Nephron (organoid): Measurements from ENCODE around the gene ADCY1.

Experiments used
- H3K27ac Mint-ChIP-seq, 3 experiments: 2 replicates each; pipeline ENCODE4 v1.8.0; 2020; ENCODE audit warnings: mixed read lengths in 3 of 3, mild to moderate bottlenecking in 2 of 3, moderate library complexity in 1 of 3
- H3K27me3 Mint-ChIP-seq: 2 replicates; pipeline ENCODE4 v1.8.0; 2021; ENCODE audit warnings: low read depth, mild to moderate bottlenecking, moderate library complexity, mixed read lengths
- H3K36me3 Mint-ChIP-seq: 2 replicates; pipeline ENCODE4 v1.8.0; 2020; ENCODE audit warnings: low read depth, mixed read lengths
- H3K4me1 Mint-ChIP-seq: 2 replicates; pipeline ENCODE4 v1.8.0; 2020; ENCODE audit warnings: mixed read lengths
- H3K4me3 Mint-ChIP-seq, 3 experiments: 2 replicates each; pipeline ENCODE4 v1.8.0; 2020; ENCODE audit warnings: mild to moderate bottlenecking in 3 of 3, mixed read lengths in 3 of 3, moderate library complexity in 2 of 3
- H3K9me3 Mint-ChIP-seq: 2 replicates; pipeline ENCODE4 v1.8.0; 2020; ENCODE audit warnings: mixed read lengths
- TF ChIP-seq, protein P1 (sequence below), 3 experiments: fragments of 200-600 bp; sonication (generic); IDR thresholded peaks; one replicate each; pipeline ENCODE4 v1.5.0; 2021; ENCODE audit warnings: antibody characterized with exemption in 3 of 3; ENCODE audit not compliant: unreplicated experiment in 3 of 3

ADCY1 gene

DNA sequence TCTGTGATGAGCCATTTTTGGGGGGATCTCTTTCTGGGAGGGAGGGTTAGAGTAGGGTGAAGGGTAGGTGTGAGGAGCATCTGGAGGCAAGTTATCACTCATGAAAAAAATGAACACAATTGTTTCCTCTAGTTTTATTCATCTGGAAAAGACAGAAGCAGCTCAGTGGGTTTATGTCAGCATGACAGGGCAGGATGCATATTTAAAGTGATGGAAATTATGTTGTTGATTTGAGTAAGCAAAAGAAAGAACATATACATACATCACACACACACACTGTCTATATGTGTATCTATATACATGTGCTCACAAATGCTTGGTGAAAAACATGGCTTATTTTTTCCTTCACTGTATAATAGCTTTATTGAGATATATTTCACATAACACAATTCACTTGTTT is 114.2 kb downstream of the ADCY1 start:
- Mint-ChIP-seq H3K4me3 (no peak overlapping the region), H3K36me3 (no peaks in the 10 kb centered on the region), H3K9me3 (no peaks in the 10 kb centered on the region), H3K27ac (no peak overlapping the region), H3K4me1 (no peaks in the 10 kb centered on the region), H3K27me3 (no peaks in the 10 kb centered on the region)
- TF ChIP-seq, protein P1, sequence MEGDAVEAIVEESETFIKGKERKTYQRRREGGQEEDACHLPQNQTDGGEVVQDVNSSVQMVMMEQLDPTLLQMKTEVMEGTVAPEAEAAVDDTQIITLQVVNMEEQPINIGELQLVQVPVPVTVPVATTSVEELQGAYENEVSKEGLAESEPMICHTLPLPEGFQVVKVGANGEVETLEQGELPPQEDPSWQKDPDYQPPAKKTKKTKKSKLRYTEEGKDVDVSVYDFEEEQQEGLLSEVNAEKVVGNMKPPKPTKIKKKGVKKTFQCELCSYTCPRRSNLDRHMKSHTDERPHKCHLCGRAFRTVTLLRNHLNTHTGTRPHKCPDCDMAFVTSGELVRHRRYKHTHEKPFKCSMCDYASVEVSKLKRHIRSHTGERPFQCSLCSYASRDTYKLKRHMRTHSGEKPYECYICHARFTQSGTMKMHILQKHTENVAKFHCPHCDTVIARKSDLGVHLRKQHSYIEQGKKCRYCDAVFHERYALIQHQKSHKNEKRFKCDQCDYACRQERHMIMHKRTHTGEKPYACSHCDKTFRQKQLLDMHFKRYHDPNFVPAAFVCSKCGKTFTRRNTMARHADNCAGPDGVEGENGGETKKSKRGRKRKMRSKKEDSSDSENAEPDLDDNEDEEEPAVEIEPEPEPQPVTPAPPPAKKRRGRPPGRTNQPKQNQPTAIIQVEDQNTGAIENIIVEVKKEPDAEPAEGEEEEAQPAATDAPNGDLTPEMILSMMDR (IDR thresholded peaks at IDR 0.05; ENCODE audit: unreplicated experiment in 3 of 3) = no peak

DNA sequence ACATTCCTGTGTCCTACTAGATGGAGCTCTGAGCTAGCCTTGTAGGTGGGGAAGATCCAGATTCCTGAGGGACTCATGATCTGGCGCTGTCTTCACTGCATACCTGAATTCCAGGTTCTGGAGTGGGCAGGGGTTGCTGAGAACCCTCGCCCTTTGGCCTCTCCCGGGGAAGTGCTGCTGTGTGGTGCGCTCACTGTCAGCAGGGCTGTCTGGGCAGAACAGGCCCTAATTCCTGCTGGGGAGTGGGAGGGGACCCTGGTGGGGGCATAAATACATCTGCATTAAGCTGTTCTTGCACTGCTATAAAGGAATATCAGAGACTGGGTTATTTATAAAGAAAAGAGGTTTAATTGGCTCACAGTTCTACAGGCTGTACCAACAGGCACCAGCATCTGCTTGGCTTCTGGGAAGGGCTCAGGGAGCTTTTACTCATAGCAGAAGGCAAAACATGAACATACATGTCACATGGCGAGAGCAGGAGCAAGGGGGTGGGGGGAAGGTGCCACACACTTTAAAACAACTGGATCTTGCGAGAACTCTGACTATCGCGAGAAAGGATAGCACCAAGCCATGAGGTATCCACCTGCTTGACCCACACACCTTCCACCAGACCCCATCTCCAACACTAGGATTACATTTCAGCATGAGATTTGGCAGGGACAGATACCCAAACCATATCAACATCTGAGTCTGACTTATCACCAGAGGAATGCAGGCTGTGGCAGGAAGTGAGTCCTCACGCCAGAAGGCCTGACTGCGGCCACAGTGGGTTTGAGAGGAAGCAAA is 115.0 kb downstream of the ADCY1 start:
- no peaks in the 10 kb centered on the region for H3K4me1 Mint-ChIP-seq
- TF ChIP-seq, protein P1 (IDR thresholded peaks at IDR 0.05; ENCODE audit: unreplicated experiment in 3 of 3) = no peak

DNA sequence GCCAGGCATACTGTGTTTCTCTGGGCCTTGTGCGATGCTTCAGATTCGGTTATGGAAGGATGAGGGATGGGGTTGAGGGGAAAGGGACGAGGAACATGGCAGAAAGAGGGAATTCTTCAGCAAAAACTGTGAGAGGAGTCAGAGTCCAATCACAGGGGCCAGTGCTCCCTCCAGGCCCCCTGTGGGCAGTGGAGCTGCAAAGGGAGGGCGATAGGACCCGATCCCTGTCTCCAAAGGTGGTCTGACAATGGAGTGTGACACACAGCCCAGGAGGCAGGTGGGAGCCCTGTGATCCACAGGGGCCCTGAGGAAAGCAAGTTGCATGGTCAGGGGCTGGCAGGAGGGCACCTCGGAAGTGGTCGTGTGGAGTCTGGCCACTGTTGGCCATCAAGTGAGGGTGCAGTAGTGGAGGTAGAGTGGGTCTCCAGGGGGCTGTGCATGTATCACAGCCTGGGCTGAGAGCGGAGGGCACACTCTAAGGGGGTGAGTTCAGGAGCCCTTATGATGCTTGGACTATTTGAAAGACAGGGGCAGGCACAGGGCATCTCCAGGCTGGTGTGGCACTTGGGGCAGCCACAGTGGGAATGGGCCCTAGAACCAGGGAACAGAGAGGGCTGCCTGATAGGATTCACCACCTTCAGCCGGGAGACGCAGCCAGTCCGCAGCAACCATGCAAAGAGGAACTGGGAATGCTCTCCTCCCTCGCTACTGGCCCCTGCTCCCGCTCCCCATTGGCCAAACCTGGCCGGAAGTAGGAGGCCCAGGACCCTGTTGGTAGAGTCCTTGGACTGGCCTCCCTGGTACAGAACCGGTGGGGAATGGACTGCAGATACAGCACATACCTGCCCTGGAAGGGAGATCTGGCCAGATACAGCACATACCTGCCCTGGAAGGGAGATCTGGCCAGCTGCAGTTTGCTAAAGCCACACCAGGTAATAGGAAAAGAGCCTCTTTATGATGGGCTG is 115.9 kb downstream of the ADCY1 start:
- H3K9me3 Mint-ChIP-seq = no peaks in the 10 kb centered on the region
- no peak overlapping the region for H3K27ac Mint-ChIP-seq
- H3K4me3 Mint-ChIP-seq = no peak overlapping the region
- TF ChIP-seq, protein P1 (IDR thresholded peaks at IDR 0.05; ENCODE audit: unreplicated experiment in 3 of 3) = no peak
- H3K4me1 Mint-ChIP-seq = no peaks in the 10 kb centered on the region
- no peaks in the 10 kb centered on the region for H3K27me3 Mint-ChIP-seq
- H3K36me3 Mint-ChIP-seq = no peaks in the 10 kb centered on the region

More for the DNA sequence above, 115.0 kb downstream of the ADCY1 start:
- H3K36me3 Mint-ChIP-seq = no peaks in the 10 kb centered on the region
- H3K9me3 Mint-ChIP-seq = no peaks in the 10 kb centered on the region
- no peaks in the 10 kb centered on the region for H3K27me3 Mint-ChIP-seq
- H3K27ac Mint-ChIP-seq = no peak overlapping the region
- H3K4me3 Mint-ChIP-seq = no peak overlapping the region

DNA sequence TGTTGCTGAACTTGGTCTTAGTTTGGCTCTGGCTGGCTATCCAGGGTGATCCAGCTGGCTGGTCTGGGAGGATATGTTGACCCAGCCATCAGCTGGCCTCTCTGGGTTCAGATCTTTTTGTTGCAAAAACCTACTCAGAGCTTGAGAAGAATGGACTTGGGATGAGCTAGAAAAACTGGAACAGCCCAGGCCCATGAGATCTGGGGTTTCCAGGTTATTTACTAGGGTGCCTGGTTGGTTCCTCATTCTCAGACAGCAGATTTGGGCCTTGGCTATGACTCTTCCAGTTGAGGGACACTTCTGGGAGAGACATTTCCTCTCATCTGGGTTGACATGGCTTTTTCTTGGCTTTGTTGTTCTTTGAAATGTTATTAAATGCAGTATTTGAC is 116.6 kb downstream of the ADCY1 start:
- Mint-ChIP-seq H3K27ac (no peak overlapping the region), H3K36me3 (no peaks in the 10 kb centered on the region), H3K4me1 (no peaks in the 10 kb centered on the region), H3K4me3 (no peak overlapping the region), H3K9me3 (no peaks in the 10 kb centered on the region), H3K27me3 (no peaks in the 10 kb centered on the region)
- TF ChIP-seq, protein P1 (IDR thresholded peaks at IDR 0.05; ENCODE audit: unreplicated experiment in 3 of 3) = no peak

DNA sequence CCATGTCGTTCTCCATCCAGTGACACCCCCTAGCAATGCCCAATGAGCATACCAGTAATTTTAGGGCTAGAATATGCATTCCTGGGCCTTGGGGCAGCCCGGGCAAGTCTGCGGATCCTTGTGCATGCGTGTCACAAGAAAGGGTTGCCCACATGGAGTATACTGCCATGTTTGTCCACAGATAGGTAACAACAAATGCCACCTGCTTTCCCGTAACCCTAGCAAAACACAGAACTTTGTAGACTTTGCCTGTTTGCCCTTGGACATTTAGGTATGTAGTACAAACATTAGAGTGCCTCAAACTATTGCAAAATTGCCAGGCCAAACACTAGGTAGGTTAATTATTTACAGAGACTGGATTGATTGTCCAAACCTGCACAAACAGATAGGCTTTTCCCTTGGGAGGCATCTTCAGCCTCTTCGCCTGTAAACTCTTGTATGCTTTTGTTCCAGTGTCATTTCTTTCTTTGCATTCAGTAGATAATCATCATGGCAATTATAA is 117.0 kb downstream of the ADCY1 start:
- no peaks in the 10 kb centered on the region for H3K4me1 Mint-ChIP-seq
- no peak overlapping the region for H3K27ac Mint-ChIP-seq
- no peaks in the 10 kb centered on the region for H3K9me3 Mint-ChIP-seq
- H3K27me3 Mint-ChIP-seq = no peaks in the 10 kb centered on the region
- TF ChIP-seq, protein P1 (IDR thresholded peaks at IDR 0.05; ENCODE audit: unreplicated experiment in 3 of 3) = no peak
- H3K4me3 Mint-ChIP-seq = no peak overlapping the region
- H3K36me3 Mint-ChIP-seq = no peaks in the 10 kb centered on the region
